CD4-positive, alpha-beta T cell treated with Interleukin-15 for 1 hour (primary cell): ENCODE data around the gene SPECC1.
A peak's percentile ranks its signal among the peaks of the same experiment; 100 is the strongest.
"Not testable (repeated sequence)": the region's sequence is repeated elsewhere in the genome, so short reads cannot be mapped to it uniquely, and the experiment has no call there.

Experiments used
- DNase-seq: peaks from one replicate; pipeline ENCODE4 v3.0.0-alpha.2; 2020

Gene SPECC1

DNA sequence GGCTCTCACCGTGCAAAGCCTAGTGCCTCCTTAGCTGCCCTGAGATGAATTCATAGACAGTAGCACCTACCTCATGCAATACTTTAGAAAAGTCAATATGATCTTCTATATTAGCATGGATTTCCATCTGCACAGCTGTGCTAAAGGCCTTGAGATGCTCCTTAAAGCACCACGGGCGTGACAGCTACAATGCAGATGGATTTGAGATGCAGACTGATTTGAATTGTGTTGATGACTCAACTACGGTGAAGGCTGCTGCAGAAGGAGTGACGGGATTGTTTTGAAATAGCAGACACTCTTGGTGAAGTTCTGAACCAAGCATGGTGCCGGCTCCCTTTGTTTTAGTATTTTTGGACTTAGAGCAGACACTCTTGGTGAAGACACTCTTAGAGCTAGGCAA is 88.2 kb downstream of the SPECC1 start:
- no peak for DNase-seq

DNA sequence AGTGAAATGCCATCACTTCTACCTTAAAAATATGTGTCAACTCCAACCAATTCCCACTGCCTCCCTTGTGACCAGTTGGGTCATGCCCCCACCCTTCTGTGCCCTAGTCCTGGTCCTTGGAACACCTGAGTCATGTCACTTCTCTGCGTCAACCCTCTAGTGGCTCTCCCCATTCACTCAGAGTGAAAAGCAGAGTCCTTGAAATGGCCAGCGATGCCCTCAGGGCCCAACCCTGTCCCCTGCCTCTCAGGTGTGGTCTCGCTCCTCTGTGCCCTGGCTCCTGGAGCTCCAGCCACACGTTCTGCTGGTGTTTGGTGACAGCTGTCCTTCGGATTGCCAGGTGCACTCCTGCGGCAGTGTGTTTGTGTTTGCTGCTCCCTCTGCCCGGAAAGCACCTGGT is 89.2 kb downstream of the SPECC1 start:
- DNase-seq, result no peak

DNA sequence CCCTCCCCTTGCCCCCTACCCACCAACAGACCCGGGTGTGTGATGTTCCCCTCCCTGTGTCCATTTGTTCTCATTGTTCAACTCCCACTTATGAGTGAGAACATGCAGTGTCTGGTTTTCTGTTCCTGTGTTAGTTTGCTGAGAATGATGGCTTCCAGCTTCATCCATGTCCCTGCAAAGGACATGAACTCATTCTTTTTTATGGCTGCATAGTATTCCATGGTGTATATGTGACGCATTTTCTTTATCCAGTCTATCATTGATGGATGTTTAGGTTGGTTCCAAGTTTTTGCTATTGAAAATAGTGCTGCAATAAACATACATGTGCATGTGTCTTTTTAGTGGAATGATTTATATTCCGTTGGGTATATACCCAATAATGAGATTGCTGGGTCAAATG is 91.6 kb downstream of the SPECC1 start:
- not testable (repeated sequence) for DNase-seq

- no peak for DNase-seq
Measured at GRCh38 chr17:20103454-20104446, 94.6 kb downstream of the SPECC1 start.

GRCh38 chr17:20105539-20106280 is 96.6 kb downstream of the SPECC1 start:
- no peak for DNase-seq

GRCh38 chr17:20106446-20106845 is 97.3 kb downstream of the SPECC1 start:
- not testable (repeated sequence) for DNase-seq

- DNase-seq, result no peak
Measured at GRCh38 chr17:20109076-20109475, 99.9 kb downstream of the SPECC1 start.

DNA sequence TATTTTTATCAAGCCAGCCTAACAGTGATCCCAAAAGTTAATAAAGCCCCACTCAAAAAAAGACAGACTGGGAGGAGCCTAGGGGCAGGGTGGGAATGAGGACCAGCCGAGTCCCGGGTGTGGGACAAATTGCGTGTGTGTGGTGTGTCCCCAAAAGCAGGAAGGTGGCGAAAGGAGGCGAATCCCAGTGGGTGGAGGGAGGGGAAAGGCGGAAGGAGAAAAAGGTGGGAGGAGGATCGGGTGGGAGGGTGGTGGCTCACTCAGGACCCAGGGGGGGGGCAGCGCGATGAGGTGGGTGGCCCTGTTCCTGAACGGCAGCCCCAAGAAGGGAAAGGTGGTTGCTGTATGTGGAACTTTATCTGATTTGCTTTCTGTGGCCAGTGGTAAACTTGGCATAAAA is 102.4 kb downstream of the SPECC1 start:
- DNase-seq, result no peak

DNA sequence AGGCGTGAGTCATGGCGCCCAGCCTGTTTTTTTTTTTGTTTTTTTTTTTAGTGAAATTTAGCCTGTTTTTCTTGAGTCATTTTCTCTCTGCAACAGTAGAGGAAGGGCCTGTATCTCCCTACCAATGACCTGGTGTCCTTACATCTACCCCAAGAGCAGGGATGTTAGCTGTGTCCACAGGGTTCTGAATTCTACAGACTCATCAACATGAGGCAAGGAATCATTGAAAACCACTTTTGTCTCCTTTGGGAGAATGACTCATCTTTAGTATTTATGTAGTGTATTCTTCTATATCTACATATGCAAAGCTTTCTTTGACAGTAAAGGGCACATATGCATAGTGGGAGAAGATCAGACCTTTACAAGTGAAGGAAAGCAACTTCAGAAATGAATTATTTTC is 105.3 kb downstream of the SPECC1 start:
- DNase-seq, result no peak

DNA sequence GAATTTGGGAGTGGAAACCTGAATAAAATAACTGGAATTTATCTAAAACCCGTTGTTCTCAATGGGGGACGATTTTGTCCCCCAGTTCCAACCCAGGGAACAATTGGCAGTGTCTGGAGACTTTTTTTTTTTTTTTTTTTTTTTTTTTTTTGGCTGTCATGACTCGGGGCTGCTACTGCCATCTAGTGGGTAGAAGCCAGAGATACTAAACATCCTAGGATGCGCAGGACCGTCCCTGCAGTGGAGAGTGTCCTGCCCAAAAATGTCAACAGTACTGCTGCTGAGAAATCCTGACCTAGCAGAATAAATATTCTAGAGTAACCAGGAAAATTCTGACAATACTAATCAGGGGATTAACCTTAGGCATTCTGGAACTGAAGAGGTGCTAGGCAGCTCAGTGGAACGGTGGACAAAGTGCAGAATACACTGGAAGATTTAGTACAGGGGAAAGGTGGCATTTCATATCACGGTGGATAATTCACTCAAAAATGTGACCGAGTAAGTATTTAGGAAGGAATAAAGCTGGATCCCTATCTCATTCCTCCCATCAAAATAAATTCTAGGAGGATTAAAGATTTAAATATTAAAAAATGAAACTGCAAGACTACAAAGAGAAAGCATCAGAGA is 107.6 kb downstream of the SPECC1 start:
- peak; percentile 26 for DNase-seq

GRCh38 chr17:20118280-20118679 is 109.1 kb downstream of the SPECC1 start:
- DNase-seq, result no peak

DNA sequence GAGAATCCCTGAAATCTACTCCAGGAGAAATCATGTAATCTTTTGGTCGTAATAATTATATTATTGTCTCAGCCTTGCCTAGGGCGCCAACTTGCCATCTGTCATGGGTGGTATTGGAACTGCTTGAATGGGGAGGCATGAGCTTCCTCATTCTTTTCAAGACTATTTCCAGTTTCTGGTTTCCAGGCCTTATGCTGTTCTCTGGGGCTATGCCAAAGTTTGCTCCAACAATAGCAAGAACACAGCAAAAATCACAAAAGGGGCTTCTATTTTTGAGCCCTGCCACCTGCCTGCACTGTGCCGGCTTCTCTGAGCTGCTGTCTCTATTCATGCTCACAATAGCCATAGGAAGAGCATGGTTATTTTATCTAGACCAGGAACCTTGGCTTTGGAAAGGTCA is 111.7 kb downstream of the SPECC1 start:
- no peak for DNase-seq

DNA sequence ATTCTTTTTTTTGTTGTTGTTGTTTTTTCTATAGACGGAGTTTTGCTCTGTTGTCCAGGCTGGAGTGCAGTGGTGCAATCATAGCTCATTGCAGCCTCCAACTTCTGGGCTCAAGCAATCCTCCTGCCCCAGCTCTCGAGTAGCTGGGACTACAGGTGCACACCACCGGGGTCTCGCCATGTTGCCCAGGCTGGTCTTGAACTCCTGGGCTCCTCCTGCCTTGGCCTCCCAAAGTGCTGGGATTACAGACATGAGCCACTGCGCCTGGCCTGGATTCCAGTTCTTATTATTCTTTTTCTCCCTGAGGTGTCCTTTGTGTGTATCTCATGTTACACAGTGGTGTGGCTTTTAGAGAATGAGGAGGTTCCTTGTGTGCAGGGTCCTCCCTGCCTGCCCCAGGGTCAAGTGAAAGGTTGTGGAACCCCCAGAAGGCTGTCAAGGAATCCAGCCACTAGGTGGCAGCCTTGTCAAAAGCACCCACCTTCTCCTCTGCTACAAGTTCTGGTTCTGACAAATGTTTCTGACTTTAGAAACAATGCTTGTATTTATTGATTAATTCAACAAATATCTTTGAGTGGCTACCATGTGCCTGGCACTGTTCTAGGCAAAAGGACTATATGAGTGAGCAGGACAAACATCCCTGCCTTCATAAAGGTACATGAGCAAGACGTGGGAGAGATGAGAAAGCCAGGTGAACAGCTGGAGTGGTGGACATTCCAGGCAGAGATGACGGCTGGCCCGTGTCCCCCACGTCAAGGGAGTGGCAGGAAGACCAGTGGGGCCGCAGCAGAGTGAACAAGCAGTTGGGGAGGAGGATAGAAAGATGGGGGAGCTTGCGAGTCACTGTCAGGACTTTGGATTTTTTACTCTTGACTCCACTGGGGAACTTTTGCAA is 112.4 kb downstream of the SPECC1 start:
- DNase-seq, result peak; percentile 59

- no peak for DNase-seq
Measured at GRCh38 chr17:20122254-20122879, 113.2 kb downstream of the SPECC1 start.

DNA sequence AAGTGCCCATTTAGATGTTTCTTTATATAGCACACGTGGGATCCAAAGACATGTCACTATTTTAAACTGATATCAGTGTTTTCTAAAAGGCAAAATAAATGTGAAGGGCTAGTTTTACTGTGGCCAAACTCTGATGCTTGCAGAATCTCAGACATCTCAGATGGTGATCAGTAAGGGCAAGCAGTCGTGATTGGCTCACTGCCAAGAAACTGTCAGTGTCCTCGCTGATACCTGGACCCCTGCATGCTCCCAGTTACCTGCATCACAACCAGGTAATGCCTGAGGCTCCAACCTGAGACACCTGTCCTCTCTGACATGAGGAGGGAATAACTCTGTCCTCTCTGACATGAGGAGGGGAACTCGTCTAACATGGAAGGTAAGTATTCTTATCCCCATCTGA is 114.0 kb downstream of the SPECC1 start:
- DNase-seq, result no peak

DNA sequence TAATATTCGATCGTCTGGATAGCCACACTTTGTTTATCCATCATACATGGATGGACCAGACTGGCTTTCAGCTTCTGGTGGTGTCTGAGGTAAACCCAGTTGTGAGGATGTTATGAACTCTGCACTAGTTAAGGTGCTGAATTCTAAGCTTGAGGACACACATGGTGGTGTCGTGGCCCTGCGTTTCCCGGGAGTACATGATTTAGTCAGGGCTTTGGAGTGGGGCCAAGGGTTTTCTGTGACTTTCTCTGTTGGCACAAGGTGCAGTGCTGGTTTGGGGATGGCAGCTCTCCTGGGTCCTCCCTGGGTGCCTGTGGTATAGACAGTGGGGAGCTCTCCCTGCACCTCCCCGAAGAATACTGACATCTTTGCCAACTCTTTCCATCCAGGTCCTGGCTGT is 116.6 kb downstream of the SPECC1 start:
- no peak for DNase-seq

DNA sequence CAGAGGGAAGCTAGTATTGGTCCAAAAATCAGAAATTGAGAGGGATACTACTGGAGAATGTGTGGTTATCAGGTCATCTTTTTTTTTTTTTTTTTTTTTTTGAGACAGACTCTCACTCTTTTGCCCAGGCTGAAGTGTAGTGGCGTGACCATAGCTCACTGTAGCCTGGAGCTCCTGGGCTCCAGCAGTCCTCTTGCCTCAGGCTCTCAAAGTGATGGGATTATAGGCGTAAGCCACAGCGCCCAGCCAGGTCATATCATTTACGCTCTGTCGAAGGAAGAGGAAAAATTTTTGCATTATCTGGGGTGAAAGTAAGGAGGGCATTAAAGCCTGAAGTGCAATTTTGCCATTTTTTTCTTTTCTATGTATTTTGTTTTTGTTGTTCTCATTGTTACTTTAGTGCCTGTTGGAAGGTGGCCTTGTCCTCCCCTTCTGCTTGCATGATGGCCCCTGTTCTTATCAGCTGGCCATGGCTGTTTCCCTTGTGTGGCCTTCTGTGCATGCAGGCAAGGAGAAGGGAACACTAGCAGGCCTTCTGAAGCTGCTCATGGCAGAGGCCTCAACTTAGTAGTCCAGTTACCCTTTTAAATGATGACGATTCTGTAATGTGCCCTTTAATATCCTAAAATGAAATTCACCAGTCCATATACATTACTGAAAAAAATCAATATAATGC is 118.3 kb downstream of the SPECC1 start:
- DNase-seq, result no peak

GRCh38 chr17:20128036-20128667 is 119.0 kb downstream of the SPECC1 start:
- no peak for DNase-seq

DNA sequence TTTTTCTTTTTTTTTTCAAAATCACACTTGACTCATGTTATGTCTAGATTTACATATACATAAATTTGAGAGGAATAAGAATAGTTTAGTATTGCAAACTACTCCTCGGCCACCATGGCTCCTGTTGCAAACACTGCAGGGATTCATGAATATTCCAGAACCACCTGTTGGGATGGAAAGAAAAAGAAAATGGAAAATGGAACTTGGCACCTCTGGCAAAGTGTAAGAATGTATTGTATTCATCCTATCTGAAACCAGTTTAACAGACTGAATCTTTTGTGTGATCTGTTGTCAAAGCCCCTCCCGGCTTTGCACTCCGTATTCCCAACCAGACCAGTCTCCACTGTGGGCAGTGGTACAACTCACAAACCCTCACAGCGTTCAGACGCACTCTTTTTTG is 124.4 kb downstream of the SPECC1 start:
- DNase-seq, result no peak

DNA sequence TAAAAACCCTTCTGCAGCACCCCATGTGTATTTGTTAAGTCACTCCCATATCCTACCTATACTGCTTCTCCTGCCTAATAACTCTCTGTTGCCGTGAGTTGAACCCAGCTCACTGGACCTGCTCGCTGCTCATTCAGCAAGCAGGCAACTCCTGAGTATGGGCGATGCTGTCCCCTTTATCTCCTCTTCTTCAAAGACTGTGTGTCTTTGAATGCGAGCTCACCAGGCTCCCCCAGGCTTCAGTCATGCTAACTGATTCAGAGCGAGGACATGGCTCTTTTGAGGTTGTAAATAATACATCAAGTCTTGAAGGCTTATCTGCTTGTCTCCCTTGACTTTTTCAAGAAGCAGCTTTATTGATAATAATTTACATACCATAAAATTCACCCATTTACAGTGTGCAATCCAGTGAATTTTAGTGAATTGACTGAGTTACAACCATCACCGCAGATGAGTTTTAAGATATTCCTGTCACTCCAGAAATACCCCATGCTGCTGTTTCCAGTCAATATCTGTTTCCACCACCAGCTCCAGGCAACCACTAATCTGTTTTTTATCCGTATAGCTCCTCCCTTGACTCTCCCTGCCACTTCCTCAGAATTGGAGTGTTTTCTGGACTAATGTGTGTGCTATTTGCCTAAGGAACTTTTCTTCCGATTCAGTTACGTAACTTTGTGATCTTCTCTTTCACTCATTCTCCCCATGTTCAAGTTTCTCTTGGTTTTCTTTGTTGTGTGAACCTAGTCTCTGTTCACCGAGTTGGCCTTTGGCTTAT is 132.2 kb downstream of the SPECC1 start:
- no peak for DNase-seq
